ENCODE results near the gene ORAI3. TPM values are rescaled to one million over a fixed set of nuclear protein-coding genes. Genes with fewer than 3 reads are reported as not detected.

The ORAI3 gene
- total RNA-seq, 1 donor from 2014 or later = 39.0 TPM

GRCh38 chr16:30926937-30927788 is 21.7 kb upstream of the ORAI3 start:
- Histone ChIP-seq H3K36me3 (peaks cover 10 to 19% of the 10 kb centered on the region in 2 donors), H3K27ac (peak overlapping the region in 1 of 2 donors; percentile 27)
- TF ChIP-seq, protein P1, sequence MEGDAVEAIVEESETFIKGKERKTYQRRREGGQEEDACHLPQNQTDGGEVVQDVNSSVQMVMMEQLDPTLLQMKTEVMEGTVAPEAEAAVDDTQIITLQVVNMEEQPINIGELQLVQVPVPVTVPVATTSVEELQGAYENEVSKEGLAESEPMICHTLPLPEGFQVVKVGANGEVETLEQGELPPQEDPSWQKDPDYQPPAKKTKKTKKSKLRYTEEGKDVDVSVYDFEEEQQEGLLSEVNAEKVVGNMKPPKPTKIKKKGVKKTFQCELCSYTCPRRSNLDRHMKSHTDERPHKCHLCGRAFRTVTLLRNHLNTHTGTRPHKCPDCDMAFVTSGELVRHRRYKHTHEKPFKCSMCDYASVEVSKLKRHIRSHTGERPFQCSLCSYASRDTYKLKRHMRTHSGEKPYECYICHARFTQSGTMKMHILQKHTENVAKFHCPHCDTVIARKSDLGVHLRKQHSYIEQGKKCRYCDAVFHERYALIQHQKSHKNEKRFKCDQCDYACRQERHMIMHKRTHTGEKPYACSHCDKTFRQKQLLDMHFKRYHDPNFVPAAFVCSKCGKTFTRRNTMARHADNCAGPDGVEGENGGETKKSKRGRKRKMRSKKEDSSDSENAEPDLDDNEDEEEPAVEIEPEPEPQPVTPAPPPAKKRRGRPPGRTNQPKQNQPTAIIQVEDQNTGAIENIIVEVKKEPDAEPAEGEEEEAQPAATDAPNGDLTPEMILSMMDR (IDR thresholded peaks at IDR 0.05) = no peak

GRCh38 chr16:30927789-30928378 is 21.0 kb upstream of the ORAI3 start:
- Histone ChIP-seq H3K36me3 (peaks cover 10 to 25% of the 10 kb centered on the region in 2 donors), H3K9me3 (no peaks in the 10 kb centered on the region), H3K27me3 (no peaks in the 10 kb centered on the region), H3K27ac (peak overlapping the region in 1 of 2 donors; percentile 27), H3K4me3 (no peak overlapping the region), H3K4me1 (peaks cover 0 to 4% of the 10 kb centered on the region in 2 donors)
- no peak for DNase-seq (ENCODE audit: low spot score in 2 of 2)
- intact Hi-C loops (cut with DNase I) = no loop called here
- TF ChIP-seq, protein P1 (IDR thresholded peaks at IDR 0.05) = no peak

More at GRCh38 chr16:30926937-30927788, 21.7 kb upstream of the ORAI3 start:
- no peaks in the 10 kb centered on the region for H3K27me3 ChIP-seq
- intact Hi-C loops (cut with DNase I) = no loop called here
- peaks cover 0 to 4% of the 10 kb centered on the region in 2 donors for H3K4me1 ChIP-seq
- H3K9me3 ChIP-seq = no peaks in the 10 kb centered on the region
- H3K4me3 ChIP-seq = no peak overlapping the region
- no peak for DNase-seq (ENCODE audit: low spot score in 2 of 2)

DNA sequence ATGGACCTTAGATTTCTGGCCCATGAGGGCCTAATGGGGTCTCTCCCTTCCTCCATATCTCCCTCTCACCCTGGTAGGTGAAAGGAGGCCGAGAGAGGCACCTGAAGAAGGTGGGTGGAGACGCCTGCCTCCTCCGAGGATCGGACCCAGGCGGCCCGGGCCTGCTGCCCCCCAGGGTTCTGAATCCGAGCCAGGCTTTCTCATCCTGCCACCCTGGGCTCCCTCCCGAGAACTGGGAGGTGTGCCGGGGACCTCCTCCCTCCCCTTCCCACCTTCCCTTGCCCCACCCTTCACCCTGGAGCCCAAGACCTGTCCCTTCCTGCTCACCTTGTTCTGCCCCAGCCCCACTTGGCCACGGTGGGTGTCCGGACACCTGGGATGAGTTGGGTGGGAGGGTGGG is 20.5 kb upstream of the ORAI3 start:
- TF ChIP-seq, protein P1 (IDR thresholded peaks at IDR 0.05) = no peak
- H3K36me3 ChIP-seq = peaks cover 10 to 30% of the 10 kb centered on the region in 2 donors
- intact Hi-C loops (cut with DNase I) = no loop called here
- H3K27me3 ChIP-seq = no peaks in the 10 kb centered on the region
- no peak overlapping the region for H3K4me3 ChIP-seq
- peaks cover 0 to 4% of the 10 kb centered on the region in 2 donors for H3K4me1 ChIP-seq
- H3K27ac ChIP-seq = no peak overlapping the region
- H3K9me3 ChIP-seq = no peaks in the 10 kb centered on the region
- no peak for DNase-seq (ENCODE audit: low spot score in 2 of 2)

GRCh38 chr16:30929167-30929566 is 19.7 kb upstream of the ORAI3 start:
- H3K27me3 ChIP-seq = no peaks in the 10 kb centered on the region
- TF ChIP-seq, protein P1 (IDR thresholded peaks at IDR 0.05) = no peak
- H3K27ac ChIP-seq = no peak overlapping the region
- DNase-seq (ENCODE audit: low spot score in 2 of 2) = no peak
- H3K36me3 ChIP-seq = peaks cover 10 to 30% of the 10 kb centered on the region in 2 donors
- no peak overlapping the region for H3K4me3 ChIP-seq
- H3K4me1 ChIP-seq = peaks cover 0 to 4% of the 10 kb centered on the region in 2 donors
- H3K9me3 ChIP-seq = no peaks in the 10 kb centered on the region
- intact Hi-C loops (cut with DNase I) = no loop called here

DNA sequence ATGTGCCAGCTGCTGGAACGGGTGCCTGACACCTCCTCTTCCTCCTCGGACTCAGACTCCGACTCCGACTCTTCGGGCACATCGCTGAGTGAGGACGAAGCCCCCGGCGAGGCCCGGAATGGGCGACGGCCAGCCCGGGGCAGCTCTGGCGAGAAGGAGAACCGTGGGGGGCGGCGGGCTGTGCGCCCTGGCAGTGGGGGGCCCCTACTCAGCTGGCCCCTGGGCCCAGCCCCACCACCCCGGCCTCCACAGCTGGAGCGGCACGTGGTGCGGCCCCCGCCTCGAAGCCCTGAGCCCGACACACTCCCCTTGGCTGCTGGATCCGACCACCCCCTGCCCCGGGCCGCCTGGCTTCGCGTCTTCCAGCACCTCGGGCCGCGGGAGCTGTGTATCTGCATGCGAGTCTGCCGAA is 18.7 kb upstream of the ORAI3 start:
- TF ChIP-seq, protein P1 (IDR thresholded peaks at IDR 0.05) = no peak
- H3K9me3 ChIP-seq = no peaks in the 10 kb centered on the region
- no peaks in the 10 kb centered on the region for H3K27me3 ChIP-seq
- H3K4me3 ChIP-seq = no peak overlapping the region
- intact Hi-C loops (cut with DNase I) = no loop called here
- DNase-seq (ENCODE audit: low spot score in 2 of 2) = no peak
- peaks cover 10 to 33% of the 10 kb centered on the region in 2 donors for H3K36me3 ChIP-seq
- H3K27ac ChIP-seq = no peak overlapping the region
- no peaks in the 10 kb centered on the region for H3K4me1 ChIP-seq

Data from ascending aorta (tissue), 2 donors.